Measurements from ENCODE around the gene RSAD2. TPM values are rescaled to one million over a fixed set of nuclear protein-coding genes. Genes with fewer than 3 reads are reported as not detected.

Gene RSAD2
- total and polyA plus RNA-seq, 9 of the 15 experiments (the other 6 are each of a cell fraction or from before 2014, with no cell fraction given): 0.15 to 1.4 (median 0.28) TPM

- no peak for TF ChIP-seq CREB3L1 (IDR thresholded peaks at IDR 0.05; ENCODE audit: borderline replicate concordance, low read depth)
- peak; percentile 74 for TF ChIP-seq NFIC (IDR thresholded peaks at IDR 0.05)
- no peak for TF ChIP-seq ZBTB7A (IDR thresholded peaks at IDR 0.05; ENCODE audit: borderline replicate concordance, control insufficient read depth, low read depth, low read length)
- no peak for TF ChIP-seq TAF15 (IDR thresholded peaks at IDR 0.05; ENCODE audit: low read depth, low read length)
- no peak for TF ChIP-seq HNRNPL (IDR thresholded peaks at IDR 0.05; ENCODE audit: low read depth, low read length)
- no peak for TF ChIP-seq ASH1L (IDR thresholded peaks at IDR 0.05; ENCODE audit: borderline replicate concordance, low read depth, partially characterized antibody)
- TF ChIP-seq PHF21A (IDR thresholded peaks at IDR 0.05; ENCODE audit: borderline replicate concordance, low read depth): no peak
- no peak for TF ChIP-seq ETV6 (IDR thresholded peaks at IDR 0.05; ENCODE audit: borderline replicate concordance in 1 of 2, low read depth in 2 of 2, low read length in 1 of 2)
- no peak for TF ChIP-seq ETV6 (CRISPR knock-in tag; IDR thresholded peaks at IDR 0.05; ENCODE audit: borderline replicate concordance)
- TF ChIP-seq TFAP4 (CRISPR knock-in tag; IDR thresholded peaks at IDR 0.05; ENCODE audit: borderline replicate concordance): peak; percentile 63; the same call in 1 of the 2 replicates
- no peak for TF ChIP-seq CBX2 (IDR thresholded peaks at IDR 0.05; ENCODE audit: insufficient read depth, low read length, poor library complexity, severe bottlenecking)
- TF ChIP-seq TFE3 (CRISPR knock-in tag; IDR thresholded peaks at IDR 0.05): no peak
- no peak for TF ChIP-seq HDAC6 (IDR thresholded peaks at IDR 0.05; ENCODE audit: low read depth, low read length)
- peak; percentile 25; the same call in 1 of the 2 replicates for TF ChIP-seq CBFA2T3 (IDR thresholded peaks at IDR 0.05)
- no peak for TF ChIP-seq DMBX1 (CRISPR knock-in tag; IDR thresholded peaks at IDR 0.05; ENCODE audit: borderline replicate concordance)
- TF ChIP-seq ZNF699 (CRISPR knock-in tag; IDR thresholded peaks at IDR 0.05; ENCODE audit: insufficient replicate concordance): no peak
- no peak for TF ChIP-seq NFE2L1 (tag; IDR thresholded peaks at IDR 0.05; ENCODE audit: borderline replicate concordance, low read depth)
- no peak for TF ChIP-seq LCOR (CRISPR knock-in tag; IDR thresholded peaks at IDR 0.05)
- TF ChIP-seq ELF2 (CRISPR knock-in tag; IDR thresholded peaks at IDR 0.05): no peak
Measured at GRCh38 chr2:6877402-6878304, at the start of gene RSAD2 (continued).
